HG03558 (cell line): ENCODE measurements around the gene MOGAT1.
"Not testable (repeated sequence)": the region's sequence is repeated elsewhere in the genome, so short reads cannot be mapped to it uniquely, and the experiment has no call there.

Experiments
- ATAC-seq: cut with Tn5 transposase; IDR thresholded peaks from one replicate; pipeline ENCODE4 v1.9.1; 2021; ENCODE audit warnings: moderate number of reproducible peaks; ENCODE audit not compliant: unreplicated experiment; ENCODE audit errors: extremely low read depth

MOGAT1 gene

GRCh38 chr2:222708274-222708710 is 36.8 kb downstream of the MOGAT1 start:
- no peak for ATAC-seq

GRCh38 chr2:222709191-222709891 is 37.9 kb downstream of the MOGAT1 start:
- peak; percentile 34 for ATAC-seq

- ATAC-seq = no peak
These were observed 39.3 kb downstream of the MOGAT1 start for GRCh38 chr2:222710736-222711135.

GRCh38 chr2:222711315-222711940 is 40.0 kb downstream of the MOGAT1 start:
- no peak for ATAC-seq

- no peak for ATAC-seq
These were observed 41.5 kb downstream of the MOGAT1 start for GRCh38 chr2:222713002-222713401.

- no peak for ATAC-seq
These were observed 43.1 kb downstream of the MOGAT1 start for GRCh38 chr2:222714361-222715241.

- ATAC-seq = no peak
These were observed 44.3 kb downstream of the MOGAT1 start for GRCh38 chr2:222715742-222716141.

- not testable (repeated sequence) for ATAC-seq
These were observed 48.3 kb downstream of the MOGAT1 start for GRCh38 chr2:222719787-222720186.

GRCh38 chr2:222721597-222721996 is 50.1 kb downstream of the MOGAT1 start:
- not testable (repeated sequence) for ATAC-seq

GRCh38 chr2:222722327-222722946 is 51.0 kb downstream of the MOGAT1 start:
- ATAC-seq = peak; percentile 97

- no peak for ATAC-seq
These were observed 52.8 kb downstream of the MOGAT1 start for GRCh38 chr2:222724208-222724607.

GRCh38 chr2:222728621-222729020 is 57.2 kb downstream of the MOGAT1 start:
- no peak for ATAC-seq

GRCh38 chr2:222730366-222730999 is 59.0 kb downstream of the MOGAT1 start:
- ATAC-seq = no peak

GRCh38 chr2:222731201-222731621 is 59.8 kb downstream of the MOGAT1 start:
- ATAC-seq = no peak

- ATAC-seq = no peak
These were observed 61.2 kb downstream of the MOGAT1 start for GRCh38 chr2:222732489-222733178.

- ATAC-seq = no peak
These were observed 62.0 kb downstream of the MOGAT1 start for GRCh38 chr2:222733470-222733845.

GRCh38 chr2:222733846-222734702 is 62.6 kb downstream of the MOGAT1 start:
- ATAC-seq = no peak

GRCh38 chr2:222734703-222735014 is 63.2 kb downstream of the MOGAT1 start:
- ATAC-seq = peak; percentile 95

- no peak for ATAC-seq
These were observed 64.8 kb downstream of the MOGAT1 start for GRCh38 chr2:222736301-222736700.
